Keratinocyte (primary cell): ENCODE measurements around the gene DOCK11. TPM values are rescaled to one million over a fixed set of nuclear protein-coding genes. Genes with fewer than 3 reads are reported as not detected.
A peak's percentile ranks its signal among the peaks of the same experiment; 100 is the strongest.

Experiments used
- DNase-seq: peaks from one replicate; pipeline ENCODE4 v3.0.0-alpha.2; 2011; ENCODE audit warnings: low read depth, missing footprints, low spot score
- FAIRE-seq: peaks from 2 replicates; lab custom pipeline; 2011; peaks lifted over from hg19 to GRCh38; lab: Jason Lieb, UNC
- H2AFZ ChIP-seq: 2 replicates; pipeline ENCODE4 v1.6.0; 2012; ENCODE audit warnings: low read length, control low read depth, inconsistent platforms; ENCODE audit not compliant: control insufficient read depth
- H3K27ac ChIP-seq: 2 replicates; pipeline ENCODE4 v1.5.1; 2011; ENCODE audit warnings: low read length; ENCODE audit not compliant: control insufficient read depth, insufficient read depth
- H3K27me3 ChIP-seq: 3 replicates; pipeline ENCODE4 v1.6.0; 2011; ENCODE audit warnings: low read length; ENCODE audit not compliant: control insufficient read depth, insufficient read depth; ENCODE audit errors: extremely low read depth
- H3K36me3 ChIP-seq, 2 experiments: 2 replicates in 1 of 2; 3 replicates in 1 of 2; pipeline ENCODE4 v1.5.1; 2011; ENCODE audit warnings: low read length in 2 of 2, mild to moderate bottlenecking in 1 of 2; ENCODE audit not compliant: control insufficient read depth in 2 of 2, insufficient read depth in 2 of 2; ENCODE audit errors: extremely low read depth in 1 of 2
- H3K4me1 ChIP-seq: 3 replicates; pipeline ENCODE4 v1.5.1; 2011; ENCODE audit warnings: low read length; ENCODE audit not compliant: control insufficient read depth, insufficient read depth; ENCODE audit errors: extremely low read depth
- H3K4me2 ChIP-seq: 3 replicates; pipeline ENCODE4 v1.6.0; 2011; ENCODE audit warnings: low read depth, low read length; ENCODE audit not compliant: control insufficient read depth, insufficient read depth; ENCODE audit errors: extremely low read depth
- H3K4me3 ChIP-seq, 3 experiments: fragments of 200-600 bp in 1 of 3; sonication (generic) in 1 of 3; 2 replicates in 2 of 3; 3 replicates in 1 of 3; pipeline ENCODE4 v1.5.1; 2011 to 2016; ENCODE audit warnings: low read length in 3 of 3, mild to moderate bottlenecking in 3 of 3, control low read depth in 2 of 3, inconsistent platforms in 1 of 3, low read depth in 1 of 3, mixed read lengths in 1 of 3, mixed run types in 1 of 3, moderate library complexity in 1 of 3; ENCODE audit not compliant: control insufficient read depth in 2 of 3, insufficient read depth in 2 of 3; ENCODE audit errors: extremely low read depth in 1 of 3
- H3K79me2 ChIP-seq: 2 replicates; pipeline ENCODE4 v1.6.0; 2012; ENCODE audit warnings: low read length; ENCODE audit not compliant: control insufficient read depth, insufficient read depth
- H3K9ac ChIP-seq: 3 replicates; pipeline ENCODE4 v1.6.0; 2011; ENCODE audit warnings: low read length; ENCODE audit not compliant: control insufficient read depth, insufficient read depth; ENCODE audit errors: extremely low read depth
- H3K9me1 ChIP-seq: 3 replicates; pipeline ENCODE4 v1.6.0; 2011; ENCODE audit warnings: low read length; ENCODE audit not compliant: control insufficient read depth, insufficient read depth; ENCODE audit errors: extremely low read depth
- H3K9me3 ChIP-seq: 2 replicates; pipeline ENCODE4 v1.5.1; 2012; ENCODE audit warnings: low read depth, low read length; ENCODE audit not compliant: control insufficient read depth
- H4K20me1 ChIP-seq: 3 replicates; pipeline ENCODE4 v1.6.0; 2011; ENCODE audit warnings: low read length; ENCODE audit not compliant: control insufficient read depth, insufficient read depth; ENCODE audit errors: extremely low read depth
- CTCF ChIP-seq, 3 experiments: IDR thresholded peaks in 1 of 3; conservative IDR thresholded peaks in 1 of 3; optimal IDR thresholded peaks in 1 of 3; 2 replicates in 2 of 3; 3 replicates in 1 of 3; pipeline versions ENCODE3 to v1.5.1; 2011; ENCODE audit warnings: low read length in 3 of 3, mild to moderate bottlenecking in 3 of 3, moderate library complexity in 2 of 3, control low read depth in 1 of 3, inconsistent platforms in 1 of 3; ENCODE audit not compliant: insufficient read depth in 2 of 3; ENCODE audit errors: extremely low read depth in 1 of 3
- EZH2 ChIP-seq: IDR thresholded peaks from one replicate; pipeline ENCODE4 v1.6.1; 2012; ENCODE audit warnings: inconsistent platforms, mild to moderate bottlenecking, low read length, moderate library complexity
- dilution Hi-C: fragments of 300-500 bp; cut with MboI; formaldehyde crosslinking; loops from one replicate; pipeline ENCODE4 v1.7.0; 2020; ENCODE audit warnings: low sequenced_read_pairs; ENCODE audit not compliant: extremely low pct_ligation_motif_present
- polyA plus RNA-seq, 5 experiments: library from polyadenylated mRNA; depleted of rRNA in 3 of 5; stranded (reverse) in 3 of 5; stranded (forward) in 1 of 5; unstranded in 1 of 5; fragments of >200 nt; gene quantifications; 1 replicate in 1 of 5; 2 replicates in 3 of 5; 3 replicates in 1 of 5; pipeline versions ENCODE4 v1.2.1 to v1.2.3, GENCODE V29; 2011 to 2012; ENCODE audit warnings: missing spikeins in 2 of 5, low read depth in 1 of 5, low replicate concordance in 1 of 5

The DOCK11 gene
- polyA plus RNA-seq, 1 donor (not counting 4 experiments of a cell fraction or from before 2014, with no cell fraction given) = 4.6 TPM

- TF ChIP-seq EZH2 (no peak), CTCF (optimal IDR thresholded peaks at IDR 0.05 in 1 of 3, IDR thresholded peaks at IDR 0.05 in 1 of 3, conservative IDR thresholded peaks at IDR 0.05 in 1 of 3; ENCODE audit: extremely low read depth in 1 of 3, insufficient read depth in 2 of 3, low read length in 3 of 3) (no peak)
- DNase-seq (no peak), FAIRE-seq (no peak)
- Histone ChIP-seq H3K9me3 (no peaks in the 10 kb centered on the region), H3K27ac (no peak overlapping the region), H2AFZ (no peak overlapping the region), H3K79me2 (no peaks in the 10 kb centered on the region), H3K4me2 (no peak overlapping the region), H4K20me1 (no peaks in the 10 kb centered on the region), H3K9ac (no peak overlapping the region), H3K4me1 (no peaks in the 10 kb centered on the region), H3K27me3 (no peaks in the 10 kb centered on the region), H3K4me3 (no peak overlapping the region), H3K36me3 (no peaks in the 10 kb centered on the region), H3K9me1 (no peaks in the 10 kb centered on the region)
- dilution Hi-C loops = no loop called here
These were observed 40.6 kb upstream of the DOCK11 start for GRCh38 chrX:118455013-118455412.

- FAIRE-seq (no peak), DNase-seq (no peak)
- Histone ChIP-seq H3K36me3 (no peaks in the 10 kb centered on the region), H3K9ac (no peak overlapping the region), H3K27ac (no peak overlapping the region), H3K9me1 (no peaks in the 10 kb centered on the region), H3K9me3 (no peaks in the 10 kb centered on the region), H3K27me3 (no peaks in the 10 kb centered on the region), H3K4me2 (no peak overlapping the region), H3K4me1 (no peaks in the 10 kb centered on the region), H3K4me3 (no peak overlapping the region), H2AFZ (no peak overlapping the region), H4K20me1 (no peaks in the 10 kb centered on the region), H3K79me2 (no peaks in the 10 kb centered on the region)
- dilution Hi-C loops = no loop called here
- peak; percentile 28 to 46 (median 36) for TF ChIP-seq CTCF (optimal IDR thresholded peaks at IDR 0.05 in 1 of 3, IDR thresholded peaks at IDR 0.05 in 1 of 3, conservative IDR thresholded peaks at IDR 0.05 in 1 of 3; ENCODE audit: extremely low read depth in 1 of 3, insufficient read depth in 2 of 3, low read length in 3 of 3)
- TF ChIP-seq EZH2 = no peak
These were observed 36.1 kb upstream of the DOCK11 start for GRCh38 chrX:118459494-118459893.
